SK-N-SH treated with all-trans-retinoic acid at 6 μM for 48 hours (cell line): ENCODE measurements around the gene DDX25.

Source experiments
- ATAC-seq: fragments of 200-7000 bp; cut with Tn5 transposase; 3 replicates; pipeline ENCODE4 v1.9.1; 2020; ENCODE audit warnings: mild to moderate bottlenecking, moderate library complexity
- ARNTL ChIP-seq: fragments of 450-650 bp; formaldehyde crosslinking; IDR thresholded peaks from 2 replicates; pipeline ENCODE4 v1.5.0; 2020; ENCODE audit warnings: low read depth, mild to moderate bottlenecking, moderate library complexity, borderline replicate concordance
- CREB5 ChIP-seq: fragments of 250-450 bp; sonication (Bioruptor Pico); IDR thresholded peaks from 2 replicates; pipeline ENCODE4 v1.5.1; 2020; ENCODE audit warnings: low read depth, mild to moderate bottlenecking, moderate library complexity
- CSRNP3 ChIP-seq: fragments of 250-450 bp; sonication (Bioruptor Pico); IDR thresholded peaks from 2 replicates; pipeline ENCODE4 v1.5.1; 2021; ENCODE audit warnings: mild to moderate bottlenecking, moderate library complexity
- ESRRG ChIP-seq: fragments of 250-450 bp; sonication (Bioruptor Pico); IDR thresholded peaks from 2 replicates; pipeline ENCODE4 v1.6.1; 2021; ENCODE audit warnings: mild to moderate bottlenecking
- GLIS3 ChIP-seq: fragments of 250-450 bp; sonication (Bioruptor Pico); IDR thresholded peaks from 2 replicates; pipeline ENCODE4 v1.5.0; 2020; ENCODE audit warnings: mild to moderate bottlenecking, moderate library complexity
- ISL1 ChIP-seq: fragments of 250-450 bp; sonication (Bioruptor Pico); IDR thresholded peaks from 2 replicates; pipeline ENCODE4 v2.1.2; 2022; ENCODE audit warnings: mild to moderate bottlenecking, moderate library complexity
- OSR1 ChIP-seq: fragments of 250-450 bp; sonication (Bioruptor Pico); IDR thresholded peaks from 2 replicates; pipeline ENCODE4 v1.8.0; 2022; ENCODE audit warnings: moderate library complexity, mild to moderate bottlenecking, inconsistent platforms
- PATZ1 ChIP-seq: fragments of 250-450 bp; sonication (Bioruptor Pico); IDR thresholded peaks from 2 replicates; pipeline ENCODE4 v1.8.0; 2020; ENCODE audit warnings: mild to moderate bottlenecking, moderate library complexity, borderline replicate concordance
- POU6F1 ChIP-seq: fragments of 250-450 bp; sonication (Bioruptor Pico); IDR thresholded peaks from 2 replicates; pipeline ENCODE4 v1.8.0; 2021; ENCODE audit warnings: low read depth, mild to moderate bottlenecking, moderate library complexity, borderline replicate concordance
- PPARA ChIP-seq: fragments of 250-450 bp; sonication (Bioruptor Pico); IDR thresholded peaks from 2 replicates; pipeline ENCODE4 v1.5.0; 2020; ENCODE audit warnings: mild to moderate bottlenecking, borderline replicate concordance
- RARB ChIP-seq: fragments of 250-450 bp; sonication (Bioruptor Pico); IDR thresholded peaks from 2 replicates; pipeline ENCODE4 v1.8.0; 2021; ENCODE audit warnings: mild to moderate bottlenecking, moderate library complexity
- TCF4 ChIP-seq: fragments of 250-450 bp; sonication (Bioruptor Pico); IDR thresholded peaks from 2 replicates; pipeline ENCODE4 v1.8.0; 2021; ENCODE audit warnings: mild to moderate bottlenecking, moderate library complexity, borderline replicate concordance
- TOX ChIP-seq: fragments of 250-450 bp; sonication (Bioruptor Pico); IDR thresholded peaks from 2 replicates; pipeline ENCODE4 v1.8.0; 2021; ENCODE audit warnings: mild to moderate bottlenecking, moderate library complexity, borderline replicate concordance
- ZC3H10 ChIP-seq: fragments of 250-450 bp; sonication (Bioruptor Pico); IDR thresholded peaks from 2 replicates; pipeline ENCODE4 v1.5.1; 2021; ENCODE audit warnings: mild to moderate bottlenecking, moderate library complexity
- ZFP3 ChIP-seq: fragments of 250-450 bp; sonication (Bioruptor Pico); IDR thresholded peaks from 2 replicates; pipeline ENCODE4 v1.5.0; 2020; ENCODE audit warnings: mild to moderate bottlenecking, moderate library complexity
- ZFP30 ChIP-seq: fragments of 450-650 bp; formaldehyde crosslinking; IDR thresholded peaks from 2 replicates; pipeline ENCODE4 v1.5.0; 2022; ENCODE audit warnings: mild to moderate bottlenecking, moderate library complexity
- ZNF565 ChIP-seq: fragments of 450-650 bp; formaldehyde crosslinking; conservative IDR thresholded peaks from 2 replicates; pipeline ENCODE4 v1.5.0; 2020; ENCODE audit warnings: low read depth, mild to moderate bottlenecking, moderate library complexity
- ZNF70 ChIP-seq: fragments of 450-650 bp; formaldehyde crosslinking; IDR thresholded peaks from 2 replicates; pipeline ENCODE4 v1.5.0; 2020; ENCODE audit warnings: mild to moderate bottlenecking, moderate library complexity
- ZNF8 ChIP-seq: fragments of 450-650 bp; formaldehyde crosslinking; IDR thresholded peaks from 2 replicates; pipeline ENCODE4 v1.5.0; 2020; ENCODE audit warnings: mild to moderate bottlenecking, moderate library complexity

DDX25 gene

GRCh38 chr11:125947419-125948277 lies 43.3 kb downstream of the DDX25 start:
- TF ChIP-seq ZFP3 (no peak), POU6F1 (CRISPR knock-in tag) (no peak), TOX (CRISPR knock-in tag) (no peak), ZC3H10 (CRISPR knock-in tag) (no peak), ARNTL (CRISPR knock-in tag) (no peak), ZNF565 (no peak), PPARA (CRISPR knock-in tag) (no peak), OSR1 (no peak), ZNF70 (CRISPR knock-in tag) (no peak), ZNF8 (CRISPR knock-in tag) (no peak), PATZ1 (CRISPR knock-in tag) (no peak), CSRNP3 (no peak), CREB5 (no peak), ZFP30 (CRISPR knock-in tag) (no peak), TCF4 (CRISPR knock-in tag) (no peak), ISL1 (CRISPR knock-in tag) (no peak)
- no peak for ATAC-seq

- ATAC-seq, result no peak
- TF ChIP-seq ZNF565 (no peak), ARNTL (CRISPR knock-in tag) (no peak), RARB (CRISPR knock-in tag) (no peak)
These were observed 44.2 kb downstream of the DDX25 start for GRCh38 chr11:125948278-125949051.

- no peak for ATAC-seq
- no peak for TF ChIP-seq ARNTL (CRISPR knock-in tag)
- no peak for TF ChIP-seq ZNF565
- TF ChIP-seq PPARA (CRISPR knock-in tag), result no peak
- TF ChIP-seq ZNF8 (CRISPR knock-in tag), result no peak
- no peak for TF ChIP-seq ISL1 (CRISPR knock-in tag)
- TF ChIP-seq TCF4 (CRISPR knock-in tag), result no peak
- no peak for TF ChIP-seq ESRRG
- no peak for TF ChIP-seq CREB5
- no peak for TF ChIP-seq GLIS3
- no peak for TF ChIP-seq ZNF70 (CRISPR knock-in tag)
- no peak for TF ChIP-seq CSRNP3
These were observed 45.2 kb downstream of the DDX25 start for GRCh38 chr11:125949271-125950177.
